Aorta (tissue), 5 donors: ENCODE measurements around the gene LRCH1. TPM values are rescaled to one million over a fixed set of nuclear protein-coding genes. Genes with fewer than 3 reads are reported as not detected.
A peak's percentile ranks its signal among the peaks of the same experiment; 100 is the strongest.

Experiments used
- ATAC-seq: fragments of 200-7000 bp; cut with Tn5 transposase; one replicate; pipeline ENCODE4 v1.9.1; 2022; ENCODE audit warnings: moderate library complexity; ENCODE audit not compliant: low FRiP score
- DNase-seq, 2 donors: peaks; one replicate each; pipeline ENCODE4 v3.0.0-alpha.2; 2020
- H3K27ac ChIP-seq, 2 donors: one replicate each; pipeline ENCODE4 v1.5.1; 2013; ENCODE audit warnings: low read length in 2 of 2, mild to moderate bottlenecking in 2 of 2, moderate library complexity in 2 of 2, control low read depth in 1 of 2, inconsistent platforms in 1 of 2, low read depth in 1 of 2
- H3K27me3 ChIP-seq, 2 donors: one replicate each; pipeline ENCODE4 v1.6.1; 2013; ENCODE audit warnings: control low read depth in 1 of 2, low read length in 1 of 2, mild to moderate bottlenecking in 1 of 2, moderate library complexity in 1 of 2; ENCODE audit not compliant: insufficient read depth in 2 of 2, control insufficient read depth in 1 of 2
- H3K36me3 ChIP-seq, 2 donors: one replicate each; pipeline ENCODE4 v1.6.1; 2013; ENCODE audit warnings: control low read depth in 1 of 2, low read length in 1 of 2, mild to moderate bottlenecking in 1 of 2; ENCODE audit not compliant: insufficient read depth in 2 of 2, control insufficient read depth in 1 of 2
- H3K4me1 ChIP-seq, 2 donors: one replicate each; pipeline ENCODE4 v1.6.1; 2013; ENCODE audit warnings: low read length in 2 of 2, control low read depth in 1 of 2, mild to moderate bottlenecking in 1 of 2, moderate library complexity in 1 of 2; ENCODE audit not compliant: insufficient read depth in 2 of 2, control insufficient read depth in 1 of 2
- H3K4me3 ChIP-seq, 2 donors: one replicate each; pipeline ENCODE4 v1.5.1; 2013; ENCODE audit warnings: low read length in 2 of 2, control low read depth in 1 of 2, mild to moderate bottlenecking in 1 of 2
- H3K9me3 ChIP-seq: one replicate; pipeline ENCODE4 v1.6.1; 2013; ENCODE audit warnings: mild to moderate bottlenecking, low read length; ENCODE audit not compliant: control insufficient read depth
- WGBS, 2 donors: extraction: QIAGEN DNeasy Blood & Tissue Kit; methylation state at CpG; one replicate each; pipeline ENCODE4 v1.1.7; 2013; 5-methylcytosine and 5-hydroxymethylcytosine counted together
- intact Hi-C, 2 donors: fragments of 100-400 bp; cut with DNase I; formaldehyde crosslinking; loops; one replicate each; pipeline versions ENCODE4 v1.14.2 to v1.15.0; 2022
- polyA plus RNA-seq, 2 donors: library from polyadenylated mRNA; stranded (reverse); fragments of 200-250 nt; gene quantifications; one replicate each; pipeline ENCODE4 v1.2.3, GENCODE V29; 2013
- total RNA-seq, 2 donors: library from RNA; stranded (reverse); fragmentation: NEBNext Ultra II Directional; extraction: Animal tissue kit (Norgen Biotek cat#: 25700); gene quantifications; one replicate each; pipeline ENCODE4 v1.2.1, GENCODE V29; 2021
- donor health status: healthy with polysubstance abuse.
- donor health status: Bipolar disorder and iron deficiency.
- donor health status: DM: no; HTN: no; CAD: no.
- donor health status: DM: no; HTN: no; CAD: no.
- donor health status: DM: yes; HTN: yes; CAD: no.

Gene LRCH1
- total and polyA plus RNA-seq, 4 donors, result 12.3 to 46.5 (median 28.8) TPM

GRCh38 chr13:46622630-46623256, 69.8 kb downstream of the LRCH1 start:
- Histone ChIP-seq H3K36me3 (no peaks in the 10 kb centered on the region), H3K4me3 (no peak overlapping the region), H3K27me3 (no peaks in the 10 kb centered on the region), H3K9me3 (no peaks in the 10 kb centered on the region), H3K4me1 (peaks cover 8 to 11% of the 10 kb centered on the region in 2 donors), H3K27ac (no peak overlapping the region)
- intact Hi-C loops, result no loop called here
- DNase-seq (peak in 1 of 2 donors; percentile 53), ATAC-seq (peak; percentile 68)
- 10 to 16% methylated on average over 4 of the region's 4 CpGs for WGBS, 2 donors

GRCh38 chr13:46624353-46624752, 71.4 kb downstream of the LRCH1 start:
- H3K9me3 ChIP-seq, result no peaks in the 10 kb centered on the region
- H3K27ac ChIP-seq, result no peak overlapping the region
- no peaks in the 10 kb centered on the region for H3K27me3 ChIP-seq
- H3K4me1 ChIP-seq, result peaks cover 6 to 11% of the 10 kb centered on the region in 2 donors
- DNase-seq (no peak), ATAC-seq (no peak)
- intact Hi-C loops, result no loop called here
- H3K36me3 ChIP-seq, result no peaks in the 10 kb centered on the region
- H3K4me3 ChIP-seq, result no peak overlapping the region
- 83 to 84% methylated on average over 3 of the region's 3 CpGs for WGBS, 2 donors

- Histone ChIP-seq H3K4me1 (peaks cover 6 to 11% of the 10 kb centered on the region in 2 donors), H3K36me3 (no peaks in the 10 kb centered on the region), H3K4me3 (no peak overlapping the region), H3K27me3 (no peaks in the 10 kb centered on the region), H3K9me3 (no peaks in the 10 kb centered on the region), H3K27ac (no peak overlapping the region)
- WGBS, 2 donors, result 92 to 94% methylated on average over 4 of the region's 4 CpGs
- ATAC-seq, result no peak
- no peak for DNase-seq
- intact Hi-C loops, result no loop called here
Observed at GRCh38 chr13:46624821-46625220, 71.9 kb downstream of the LRCH1 start.

GRCh38 chr13:46627462-46627861, 74.5 kb downstream of the LRCH1 start:
- no peak overlapping the region for H3K4me3 ChIP-seq
- no peak for DNase-seq
- intact Hi-C loops, result no loop called here
- no peaks in the 10 kb centered on the region for H3K27me3 ChIP-seq
- H3K27ac ChIP-seq, result peak overlapping the region in 1 of 2 donors; percentile 17
- no peak for ATAC-seq
- H3K36me3 ChIP-seq, result no peaks in the 10 kb centered on the region
- WGBS, 2 donors, result 23 to 33% methylated on average over 4 of the region's 4 CpGs
- H3K4me1 ChIP-seq, result peaks cover 4 to 10% of the 10 kb centered on the region in 2 donors
- H3K9me3 ChIP-seq, result no peaks in the 10 kb centered on the region

GRCh38 chr13:46628622-46629365, 75.8 kb downstream of the LRCH1 start:
- H3K27me3 ChIP-seq, result no peaks in the 10 kb centered on the region
- H3K36me3 ChIP-seq, result no peaks in the 10 kb centered on the region
- H3K4me1 ChIP-seq, result peaks cover 6 to 7% of the 10 kb centered on the region in 2 donors
- ATAC-seq, result no peak
- no peak for DNase-seq
- WGBS, 2 donors, result 92 to 95% methylated on average over 7 of the region's 7 CpGs
- intact Hi-C loops, result no loop called here
- H3K9me3 ChIP-seq, result no peaks in the 10 kb centered on the region
- no peak overlapping the region for H3K27ac ChIP-seq
- H3K4me3 ChIP-seq, result no peak overlapping the region

GRCh38 chr13:46629811-46630413, 76.9 kb downstream of the LRCH1 start:
- WGBS, 2 donors, result 24 to 33% methylated on average over 1 of the region's 1 CpG
- DNase-seq (no peak), ATAC-seq (no peak)
- Histone ChIP-seq H3K9me3 (no peaks in the 10 kb centered on the region), H3K4me3 (no peak overlapping the region), H3K4me1 (peaks cover 6 to 7% of the 10 kb centered on the region in 2 donors), H3K27ac (peak overlapping the region in 1 of 2 donors; percentile 62), H3K36me3 (no peaks in the 10 kb centered on the region), H3K27me3 (no peaks in the 10 kb centered on the region)
- intact Hi-C loops, result loop anchor here in 1 of 2 donors (5.0 kb wide), 1 partner anchor 73 kb away; no protein-coding TSS in a partner anchor

- H3K9me3 ChIP-seq, result no peaks in the 10 kb centered on the region
- H3K27ac ChIP-seq, result no peak overlapping the region
- H3K4me3 ChIP-seq, result no peak overlapping the region
- no peaks in the 10 kb centered on the region for H3K27me3 ChIP-seq
- DNase-seq (no peak), ATAC-seq (no peak)
- H3K4me1 ChIP-seq, result peaks cover 6 to 7% of the 10 kb centered on the region in 2 donors
- intact Hi-C loops, result loop anchor here in 1 of 2 donors (5.0 kb wide), 1 partner anchor 73 kb away; no protein-coding TSS in a partner anchor
- no peaks in the 10 kb centered on the region for H3K36me3 ChIP-seq
- 3 to 4% methylated on average over 1 of the region's 1 CpG for WGBS, 2 donors
Observed at GRCh38 chr13:46630431-46631178, 77.6 kb downstream of the LRCH1 start.

GRCh38 chr13:46631179-46631542, 78.2 kb downstream of the LRCH1 start:
- Histone ChIP-seq H3K27me3 (no peaks in the 10 kb centered on the region), H3K4me3 (no peak overlapping the region), H3K36me3 (no peaks in the 10 kb centered on the region), H3K27ac (no peak overlapping the region), H3K9me3 (no peaks in the 10 kb centered on the region), H3K4me1 (peaks cover 6 to 7% of the 10 kb centered on the region in 2 donors)
- DNase-seq (no peak), ATAC-seq (no peak)
- intact Hi-C loops, result loop anchor here in 1 of 2 donors (5.0 kb wide), 1 partner anchor 74 kb away; no protein-coding TSS in a partner anchor
- WGBS, 2 donors, result 47 to 53% methylated on average over 2 of the region's 2 CpGs
